DOHH2 (cell line): ENCODE results near the gene MAGEB10.

Source experiments
- H3F3A ChIP-seq: fragments of 200-600 bp; sonication (generic), shearing (Covaris generic); 2 replicates; pipeline ENCODE4 v1.6.0; 2016; ENCODE audit warnings: antibody characterized with exemption, mild to moderate bottlenecking; ENCODE audit not compliant: control insufficient read depth, insufficient read depth
- H3K27ac ChIP-seq: fragments of 200-600 bp; sonication (generic); 2 replicates; pipeline ENCODE4 v1.5.1; 2014; ENCODE audit warnings: low read depth, mild to moderate bottlenecking, low read length, moderate library complexity
- H3K27me3 ChIP-seq: fragments of 200-600 bp; sonication (generic); 2 replicates; pipeline ENCODE4 v1.6.1; 2014; ENCODE audit warnings: mild to moderate bottlenecking, low read length, mixed read lengths; ENCODE audit not compliant: control insufficient read depth
- H3K36me3 ChIP-seq: fragments of 200-600 bp; sonication (generic); 2 replicates; pipeline ENCODE4 v1.6.1; 2014; ENCODE audit warnings: mild to moderate bottlenecking, low read length, moderate library complexity, mixed read lengths; ENCODE audit not compliant: control insufficient read depth
- H3K4me1 ChIP-seq: fragments of 200-600 bp; sonication (generic); 2 replicates; pipeline ENCODE4 v1.6.1; 2014; ENCODE audit warnings: mild to moderate bottlenecking, low read length, mixed read lengths; ENCODE audit not compliant: control insufficient read depth
- H3K4me2 ChIP-seq: fragments of 200-600 bp; sonication (generic); 2 replicates; pipeline ENCODE4 v1.6.0; 2014; ENCODE audit warnings: mild to moderate bottlenecking, low read length, moderate library complexity
- H3K4me3 ChIP-seq: fragments of 200-600 bp; sonication (generic); 2 replicates; pipeline ENCODE4 v1.5.1; 2014; ENCODE audit warnings: mild to moderate bottlenecking, low read length, mixed read lengths
- H3K79me2 ChIP-seq: fragments of 200-600 bp; sonication (generic); 2 replicates; pipeline ENCODE4 v1.6.1; 2014; ENCODE audit warnings: mild to moderate bottlenecking, low read length, mixed read lengths; ENCODE audit not compliant: control insufficient read depth
- H3K9me2 ChIP-seq: fragments of 200-600 bp; sonication (generic); replicated peaks from 2 replicates; pipeline ENCODE4 v1.6.1; 2014; ENCODE audit warnings: mild to moderate bottlenecking, low read length, mixed read lengths; ENCODE audit not compliant: control insufficient read depth
- H3K9me3 ChIP-seq: fragments of 200-600 bp; sonication (generic); 2 replicates; pipeline ENCODE4 v1.6.1; 2014; ENCODE audit warnings: antibody characterized with exemption, low read length, mixed read lengths; ENCODE audit not compliant: control insufficient read depth, insufficient read depth
- H4K20me1 ChIP-seq: fragments of 200-600 bp; sonication (generic); 2 replicates; pipeline ENCODE4 v1.6.0; 2014; ENCODE audit warnings: low read depth, mild to moderate bottlenecking, antibody characterized with exemption, low read length, moderate library complexity; ENCODE audit not compliant: control insufficient read depth, insufficient read depth
- EZH2phosphoT487 ChIP-seq: fragments of 200-600 bp; sonication (generic); IDR thresholded peaks from 2 replicates; pipeline ENCODE4 v1.6.1; 2017; ENCODE audit warnings: borderline replicate concordance, mild to moderate bottlenecking, antibody characterized with exemption, low read length, moderate library complexity, mixed read lengths
- TF ChIP-seq, protein P1 (sequence below): fragments of 200-600 bp; sonication (generic); IDR thresholded peaks from one replicate; pipeline ENCODE4 v1.5.1; 2014; ENCODE audit warnings: antibody characterized with exemption, mild to moderate bottlenecking, low read depth, low read length; ENCODE audit not compliant: poor library complexity, severe bottlenecking

MAGEB10 gene

DNA sequence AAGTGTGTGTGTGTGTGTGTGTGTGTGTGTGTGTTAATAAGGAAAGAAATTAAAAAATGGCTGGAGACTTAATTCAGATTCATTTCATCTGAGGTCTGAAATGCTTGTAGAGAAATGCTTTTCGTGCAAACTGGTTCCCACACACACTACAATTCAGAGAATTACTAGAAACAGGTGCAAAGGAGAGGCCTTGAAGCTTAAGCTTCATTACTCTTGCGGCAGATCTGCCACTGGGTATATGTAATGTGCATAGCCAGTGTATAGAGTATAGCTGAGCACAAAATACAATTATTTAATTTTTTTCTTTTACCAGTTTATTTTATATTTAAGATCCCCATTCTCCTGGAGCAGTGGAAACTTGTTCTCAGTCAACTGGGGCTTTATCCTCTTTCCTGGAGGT is 31.8 kb upstream of the MAGEB10 start:
- Histone ChIP-seq H3K4me2 (no peak overlapping the region), H3K27me3 (no peaks in the 10 kb centered on the region), H3K9me2 (no peaks in the 10 kb centered on the region), H3K9me3 (no peaks in the 10 kb centered on the region), H3K36me3 (no peaks in the 10 kb centered on the region), H3K27ac (no peak overlapping the region), H3K4me1 (no peaks in the 10 kb centered on the region), H4K20me1 (no peaks in the 10 kb centered on the region), H3K4me3 (no peak overlapping the region), H3F3A (no peaks in the 10 kb centered on the region), H3K79me2 (no peaks in the 10 kb centered on the region)
- TF ChIP-seq, protein P1, sequence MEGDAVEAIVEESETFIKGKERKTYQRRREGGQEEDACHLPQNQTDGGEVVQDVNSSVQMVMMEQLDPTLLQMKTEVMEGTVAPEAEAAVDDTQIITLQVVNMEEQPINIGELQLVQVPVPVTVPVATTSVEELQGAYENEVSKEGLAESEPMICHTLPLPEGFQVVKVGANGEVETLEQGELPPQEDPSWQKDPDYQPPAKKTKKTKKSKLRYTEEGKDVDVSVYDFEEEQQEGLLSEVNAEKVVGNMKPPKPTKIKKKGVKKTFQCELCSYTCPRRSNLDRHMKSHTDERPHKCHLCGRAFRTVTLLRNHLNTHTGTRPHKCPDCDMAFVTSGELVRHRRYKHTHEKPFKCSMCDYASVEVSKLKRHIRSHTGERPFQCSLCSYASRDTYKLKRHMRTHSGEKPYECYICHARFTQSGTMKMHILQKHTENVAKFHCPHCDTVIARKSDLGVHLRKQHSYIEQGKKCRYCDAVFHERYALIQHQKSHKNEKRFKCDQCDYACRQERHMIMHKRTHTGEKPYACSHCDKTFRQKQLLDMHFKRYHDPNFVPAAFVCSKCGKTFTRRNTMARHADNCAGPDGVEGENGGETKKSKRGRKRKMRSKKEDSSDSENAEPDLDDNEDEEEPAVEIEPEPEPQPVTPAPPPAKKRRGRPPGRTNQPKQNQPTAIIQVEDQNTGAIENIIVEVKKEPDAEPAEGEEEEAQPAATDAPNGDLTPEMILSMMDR = no peak
- no peak for TF ChIP-seq EZH2phosphoT487

- H3K4me3 ChIP-seq = no peak overlapping the region
- H3K27me3 ChIP-seq = no peaks in the 10 kb centered on the region
- H3K79me2 ChIP-seq = no peaks in the 10 kb centered on the region
- H3K36me3 ChIP-seq = no peaks in the 10 kb centered on the region
- no peaks in the 10 kb centered on the region for H3K4me1 ChIP-seq
- H4K20me1 ChIP-seq = no peaks in the 10 kb centered on the region
- H3K4me2 ChIP-seq = no peak overlapping the region
- TF ChIP-seq, protein P1 = no peak
- TF ChIP-seq EZH2phosphoT487 = no peak
- no peaks in the 10 kb centered on the region for H3K9me2 ChIP-seq
- H3K9me3 ChIP-seq = no peaks in the 10 kb centered on the region
- H3K27ac ChIP-seq = no peak overlapping the region
- H3F3A ChIP-seq = no peaks in the 10 kb centered on the region
These were observed 11.0 kb upstream of the MAGEB10 start for GRCh38 chrX:27796640-27797257.

DNA sequence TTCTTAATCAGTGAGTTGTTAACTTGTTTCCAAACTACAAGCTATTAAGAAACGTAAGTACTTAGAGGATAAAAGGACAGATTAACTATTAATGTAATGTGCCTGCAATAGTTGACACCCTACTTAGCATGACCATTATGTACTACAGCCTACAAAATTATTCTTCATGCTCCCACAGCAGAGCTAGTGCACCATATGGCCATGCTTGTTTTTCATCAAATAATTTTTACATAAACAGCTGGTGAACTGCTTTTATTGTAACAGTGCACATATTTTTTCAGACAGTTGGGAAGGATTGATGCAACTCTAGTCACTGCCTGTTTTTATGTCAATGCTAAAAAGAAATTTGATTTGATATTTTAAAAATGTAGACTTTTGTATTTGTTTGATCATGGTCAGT is 10.2 kb upstream of the MAGEB10 start:
- Histone ChIP-seq H3K27me3 (no peaks in the 10 kb centered on the region), H3K4me2 (no peak overlapping the region), H3K9me3 (no peaks in the 10 kb centered on the region), H3K9me2 (no peaks in the 10 kb centered on the region), H4K20me1 (no peaks in the 10 kb centered on the region), H3K79me2 (no peaks in the 10 kb centered on the region), H3F3A (no peaks in the 10 kb centered on the region), H3K36me3 (no peaks in the 10 kb centered on the region), H3K27ac (no peak overlapping the region), H3K4me1 (no peaks in the 10 kb centered on the region), H3K4me3 (no peak overlapping the region)
- TF ChIP-seq, protein P1 = no peak
- no peak for TF ChIP-seq EZH2phosphoT487
